GM20431 (cell line): Measurements from ENCODE around the gene ZBTB7C.

Source experiments
- in situ Hi-C: fragments of 300-500 bp; cut with MseI, MboI; formaldehyde crosslinking; loops from one replicate; pipeline ENCODE4 v1.15.0; 2020; ENCODE audit warnings: low sequenced_read_pairs; ENCODE audit not compliant: unreplicated experiment

ZBTB7C gene

GRCh38 chr18:48161911-48162698 lies 247.1 kb downstream of the ZBTB7C start:
- in situ Hi-C loops = no loop called here

- in situ Hi-C loops = no loop called here
These were observed 247.8 kb downstream of the ZBTB7C start for GRCh38 chr18:48161191-48161910.

DNA sequence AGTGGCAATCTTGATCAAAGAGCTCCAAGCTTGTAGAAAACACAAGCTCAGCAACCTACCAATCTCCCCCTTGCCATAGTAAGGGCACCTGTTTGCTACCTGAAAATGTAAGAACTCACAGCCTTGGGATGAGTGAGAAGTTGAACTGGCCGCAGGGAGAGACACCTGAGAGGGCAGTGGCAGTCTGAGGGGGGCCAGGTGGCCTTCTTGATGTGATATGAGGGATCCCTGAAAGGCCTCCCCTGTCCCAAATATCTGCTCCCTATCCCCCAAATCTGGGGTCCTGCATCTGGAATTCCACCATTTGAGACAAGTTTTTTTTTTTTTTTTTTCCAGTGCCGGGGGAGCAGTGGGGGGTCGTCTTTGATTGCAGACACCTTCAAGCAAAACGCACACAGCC lies 248.6 kb downstream of the ZBTB7C start:
- in situ Hi-C loops = no loop called here

- in situ Hi-C loops = no loop called here
These were observed 249.4 kb downstream of the ZBTB7C start for GRCh38 chr18:48159816-48160215.

DNA sequence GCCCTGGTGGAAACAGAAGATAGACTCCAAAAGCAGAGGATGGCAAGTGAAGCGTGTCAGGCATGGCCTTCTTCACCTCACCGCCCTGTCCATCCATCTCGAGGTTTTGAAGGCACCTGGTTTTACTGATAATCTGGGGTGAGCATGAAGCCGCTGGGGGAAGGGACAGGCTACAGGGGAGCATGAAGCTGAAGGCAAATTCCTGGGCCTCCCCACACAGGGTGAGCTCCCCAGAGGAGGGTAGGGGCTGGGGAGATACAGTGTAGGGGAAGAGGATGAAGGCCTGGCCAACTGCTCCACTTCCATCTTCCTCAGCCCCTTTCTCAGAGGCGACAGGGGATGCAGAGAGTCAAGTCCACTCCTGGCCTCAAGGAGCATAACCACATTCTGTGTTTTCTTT lies 250.5 kb downstream of the ZBTB7C start:
- in situ Hi-C loops = no loop called here

DNA sequence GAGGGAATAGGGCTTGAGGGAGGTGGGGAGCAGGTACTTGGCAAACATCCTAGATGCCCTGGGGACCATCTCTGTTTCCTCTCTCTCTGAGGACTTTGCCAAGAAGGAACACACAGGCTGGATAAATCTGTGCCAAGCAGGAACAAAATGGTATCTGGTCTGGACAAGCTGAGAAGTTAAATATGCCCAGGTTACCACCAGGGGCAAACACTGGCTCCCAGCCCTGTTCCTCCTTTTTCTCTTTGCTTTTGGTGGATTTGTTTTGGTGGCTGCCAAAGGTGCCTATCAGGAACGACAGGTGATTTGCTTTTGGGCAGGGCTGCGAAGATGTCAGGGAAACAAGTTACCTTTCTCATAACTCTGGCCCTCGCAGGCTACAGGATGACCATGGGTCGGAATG lies 251.2 kb downstream of the ZBTB7C start:
- in situ Hi-C loops = no loop called here

DNA sequence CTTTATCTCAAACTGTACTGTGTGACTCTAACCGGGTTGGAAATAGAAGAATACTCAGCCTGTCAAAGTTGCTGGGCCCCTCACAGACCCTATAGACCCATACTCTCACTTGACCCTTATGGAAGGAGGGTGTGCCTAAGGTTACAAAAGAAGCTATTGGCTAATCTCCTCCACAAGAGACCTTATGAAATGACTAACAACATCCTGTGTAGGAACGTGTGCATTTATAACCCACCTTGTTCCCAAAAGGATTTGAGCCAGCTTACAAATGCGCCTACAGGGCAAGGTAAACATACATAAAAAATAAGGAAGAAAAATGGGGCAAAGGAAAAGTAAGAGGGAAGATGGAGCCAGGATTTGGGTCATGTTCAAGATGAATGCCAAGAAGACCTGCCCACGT lies 253.3 kb downstream of the ZBTB7C start:
- in situ Hi-C loops = no loop called here

DNA sequence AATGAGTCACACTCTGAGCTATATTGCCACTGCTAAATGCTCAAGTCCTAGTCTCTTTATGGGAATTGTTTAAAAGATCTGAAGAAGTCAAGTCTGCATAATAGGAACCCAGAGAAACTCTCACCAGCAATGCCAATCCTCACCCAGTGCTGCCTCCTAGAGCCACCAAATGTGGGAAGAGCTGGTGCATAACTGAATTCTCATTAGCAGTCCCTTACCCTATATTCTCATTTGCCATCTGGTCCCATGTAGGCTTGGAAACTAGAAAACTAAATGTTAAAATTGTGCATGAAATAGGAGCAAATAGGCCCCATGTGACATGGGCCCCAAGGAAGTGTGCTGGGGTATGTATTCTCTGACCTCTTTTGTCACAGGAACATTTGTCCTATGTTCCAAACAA lies 254.4 kb downstream of the ZBTB7C start:
- in situ Hi-C loops = no loop called here

GRCh38 chr18:48153613-48154481 lies 255.3 kb downstream of the ZBTB7C start:
- in situ Hi-C loops = no loop called here

DNA sequence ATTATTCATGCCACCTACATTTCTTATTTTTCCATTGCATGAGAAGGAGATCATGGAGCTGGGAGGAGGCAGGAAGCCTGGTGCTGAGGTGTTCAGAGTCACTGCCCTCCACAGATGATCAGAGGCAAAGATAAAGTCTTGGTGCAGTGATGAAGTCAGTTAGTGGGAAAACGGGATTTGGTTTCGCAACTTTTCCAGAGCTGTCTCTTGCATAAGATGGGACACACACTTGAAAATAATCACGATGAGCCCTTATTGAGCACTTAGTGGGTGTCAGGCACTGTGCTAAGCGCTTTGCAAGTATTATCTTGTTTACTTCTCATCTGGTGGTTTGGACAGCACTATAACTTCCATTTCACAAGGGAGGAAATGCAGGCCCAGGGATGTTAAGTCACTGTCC lies 256.6 kb downstream of the ZBTB7C start:
- in situ Hi-C loops = no loop called here

- in situ Hi-C loops = no loop called here
These were observed 257.6 kb downstream of the ZBTB7C start for GRCh38 chr18:48151421-48152065.

- in situ Hi-C loops = no loop called here
These were observed 260.0 kb downstream of the ZBTB7C start for GRCh38 chr18:48149020-48149685.

GRCh38 chr18:48142994-48143393 lies 266.2 kb downstream of the ZBTB7C start:
- in situ Hi-C loops = no loop called here

DNA sequence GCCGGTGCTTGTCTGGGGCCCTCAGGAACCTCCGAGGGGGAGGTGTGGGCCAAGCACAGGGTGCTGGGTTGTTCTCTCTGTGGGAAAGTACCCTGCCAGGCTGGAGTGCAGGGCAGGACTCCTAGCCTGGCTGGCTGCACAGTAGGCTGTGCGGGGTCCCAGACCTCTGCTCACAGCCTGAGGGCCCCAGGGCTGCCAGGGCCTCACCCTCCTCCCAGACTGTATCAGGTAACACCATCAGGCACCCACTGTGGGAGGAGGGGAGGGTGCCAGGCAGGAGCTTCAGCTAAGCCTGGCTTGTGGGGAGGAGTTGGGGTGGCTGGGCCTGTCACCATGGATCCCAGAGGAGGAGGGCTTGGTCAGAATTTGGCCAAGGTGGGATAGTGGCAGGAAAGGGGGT lies 266.8 kb downstream of the ZBTB7C start:
- in situ Hi-C loops = no loop called here

DNA sequence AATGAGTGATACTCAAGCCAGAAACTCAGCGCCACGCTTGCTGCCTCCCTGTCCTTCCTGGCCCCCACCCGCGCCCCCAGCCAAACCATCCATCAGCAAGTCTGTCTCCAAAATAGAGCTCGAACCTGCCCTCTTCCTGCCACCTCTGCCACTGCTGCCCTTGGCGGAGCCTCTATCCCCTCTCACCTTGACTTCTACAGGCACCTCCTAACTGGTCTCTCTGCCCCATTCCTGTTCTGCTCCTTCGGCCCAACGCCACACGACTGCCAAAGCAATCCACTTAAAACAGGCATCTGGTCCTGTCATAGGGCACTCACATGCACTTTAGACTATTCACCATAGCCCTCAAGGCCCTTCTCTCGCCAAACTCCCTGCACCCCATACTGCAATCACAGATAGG lies 268.5 kb downstream of the ZBTB7C start:
- in situ Hi-C loops = no loop called here

DNA sequence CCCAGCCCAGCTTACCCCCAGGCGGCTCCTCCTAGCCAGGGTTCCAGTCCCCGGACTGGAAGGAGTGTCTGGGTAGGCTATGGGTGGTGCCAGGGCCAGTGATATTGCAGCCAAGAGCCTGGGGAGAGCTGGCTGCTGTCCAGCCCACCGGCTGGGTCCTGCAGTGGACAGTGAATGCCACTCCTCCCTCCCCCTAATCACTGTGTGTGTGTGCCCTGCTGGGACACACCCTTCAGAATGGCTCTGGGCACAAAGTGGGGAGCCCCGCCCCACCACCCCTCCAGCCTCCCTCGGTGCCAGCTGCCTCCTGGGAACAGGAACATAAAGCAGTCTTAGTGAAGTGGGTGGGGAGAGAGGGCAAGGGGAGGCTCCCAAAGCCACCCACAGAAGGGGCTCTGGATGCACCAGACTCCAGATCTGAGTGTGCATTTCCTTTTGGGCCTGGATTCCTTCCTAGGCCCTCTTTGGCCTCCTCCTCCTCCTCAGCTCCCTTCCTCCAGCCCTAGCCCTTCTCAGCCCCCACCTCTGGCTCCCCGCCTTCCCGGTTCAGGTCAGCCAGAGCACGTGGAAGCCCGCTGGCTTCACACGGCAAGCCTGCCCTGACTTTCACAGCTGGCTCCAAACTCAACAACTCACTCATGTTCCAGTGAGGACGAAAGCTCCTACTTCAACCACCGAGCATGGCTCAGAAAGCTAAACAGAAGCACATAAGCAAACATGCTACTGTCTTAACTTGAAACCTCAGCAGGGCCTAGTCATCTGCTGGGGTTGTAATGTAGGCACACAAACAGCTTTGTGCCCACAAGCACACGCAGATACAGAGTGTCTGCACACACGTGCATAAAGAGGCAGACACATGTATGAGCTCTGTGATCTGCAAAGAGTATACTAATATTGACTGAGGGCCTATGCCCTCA lies 269.5 kb downstream of the ZBTB7C start:
- in situ Hi-C loops = no loop called here

DNA sequence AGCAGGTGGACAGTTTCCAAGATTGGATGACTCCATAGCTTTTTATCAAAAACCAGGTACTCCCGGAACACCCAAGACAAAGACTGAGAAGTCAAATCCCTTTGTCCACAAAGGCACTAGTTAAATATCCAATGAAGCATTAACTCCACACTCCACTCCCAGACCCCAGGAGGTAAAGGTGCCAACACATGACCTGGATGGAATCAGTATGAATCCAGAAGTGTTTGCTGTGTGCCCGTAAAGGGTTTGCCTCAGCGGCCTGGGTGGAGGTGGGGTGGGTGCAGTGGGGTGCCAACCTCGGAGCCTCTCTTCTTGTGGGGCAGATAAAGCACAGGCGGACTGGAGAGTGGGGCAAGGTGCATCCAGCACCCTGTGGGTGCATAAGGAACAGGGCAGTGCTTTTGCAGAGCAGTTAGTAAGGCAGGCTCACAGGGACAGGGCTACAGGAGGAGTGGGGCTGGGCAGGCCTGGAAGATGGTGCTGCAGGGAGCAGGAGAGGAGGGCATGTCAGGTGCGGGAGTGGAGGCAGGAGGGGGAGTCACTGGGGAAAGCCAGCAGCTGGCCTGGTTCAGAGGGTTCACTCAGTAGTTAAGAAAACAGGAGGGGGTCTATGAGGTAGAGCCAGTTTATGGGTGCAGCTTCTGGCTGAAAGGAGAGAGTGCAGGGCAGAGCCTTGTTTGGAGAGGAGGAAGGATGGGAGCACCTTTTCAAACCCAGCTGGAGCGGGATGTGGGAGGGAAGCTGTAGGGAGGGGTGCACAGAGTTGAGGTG lies 270.3 kb downstream of the ZBTB7C start:
- in situ Hi-C loops = no loop called here

DNA sequence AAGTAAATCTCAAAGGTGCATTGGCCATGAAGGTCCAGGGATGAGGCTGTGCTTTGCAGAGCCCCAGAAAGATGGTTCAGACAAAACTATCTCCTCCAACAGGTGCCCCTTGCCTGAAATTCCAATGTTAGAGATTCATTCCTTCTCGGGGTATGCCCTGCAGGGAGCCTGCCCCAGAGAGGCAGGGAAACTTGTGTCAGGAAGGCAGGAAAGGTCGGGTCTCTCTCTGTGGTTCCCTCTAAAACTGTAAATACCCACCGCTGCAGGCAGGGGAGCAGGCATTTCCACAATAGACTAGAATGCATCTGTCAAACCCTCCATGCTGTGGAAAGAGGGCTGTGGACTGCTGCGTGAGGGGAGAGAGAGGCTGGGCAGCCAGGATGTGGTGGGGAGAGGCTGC lies 271.0 kb downstream of the ZBTB7C start:
- in situ Hi-C loops = no loop called here
